Effector memory CD4-positive, alpha-beta T cell (primary cell): ENCODE measurements around the gene PROK1.
A peak's percentile ranks its signal among the peaks of the same experiment; 100 is the strongest.

Experiments used
- DNase-seq, 3 donors: peaks; one replicate each; pipeline ENCODE4 v3.0.0-alpha.2; 2020
- H3K27ac ChIP-seq: 2 replicates; pipeline ENCODE4 v1.7.0; 2013; ENCODE audit warnings: mild to moderate bottlenecking, low read length, moderate library complexity; ENCODE audit not compliant: insufficient read depth, poor library complexity, severe bottlenecking
- H3K27me3 ChIP-seq: replicated peaks from 2 replicates; pipeline ENCODE4 v1.7.0; 2013; ENCODE audit warnings: mild to moderate bottlenecking, low read length; ENCODE audit not compliant: insufficient read depth, control insufficient read depth, poor library complexity, severe bottlenecking
- H3K36me3 ChIP-seq: 2 replicates; pipeline ENCODE4 v1.7.0; 2013; ENCODE audit warnings: mild to moderate bottlenecking, low read length, moderate library complexity; ENCODE audit not compliant: control insufficient read depth, insufficient read depth
- H3K4me1 ChIP-seq: 2 replicates; pipeline ENCODE4 v1.7.0; 2013; ENCODE audit warnings: low read length, mild to moderate bottlenecking; ENCODE audit not compliant: control insufficient read depth, insufficient read depth, poor library complexity, severe bottlenecking
- H3K4me3 ChIP-seq: 2 replicates; pipeline ENCODE4 v1.7.0; 2013; ENCODE audit warnings: low read length, low read depth, mild to moderate bottlenecking; ENCODE audit not compliant: insufficient read depth, poor library complexity, severe bottlenecking
- H3K9me3 ChIP-seq: 2 replicates; pipeline ENCODE4 v1.7.0; 2013; ENCODE audit warnings: mild to moderate bottlenecking, low read length, moderate library complexity; ENCODE audit not compliant: control insufficient read depth

The PROK1 gene

GRCh38 chr1:110494036-110494435, 43.1 kb downstream of the PROK1 start:
- H3K36me3 ChIP-seq: no peaks in the 10 kb centered on the region
- no peaks in the 10 kb centered on the region for H3K9me3 ChIP-seq
- DNase-seq: no peak
- H3K27me3 ChIP-seq: no peaks in the 10 kb centered on the region
- no peak overlapping the region for H3K27ac ChIP-seq
- H3K4me1 ChIP-seq: no peaks in the 10 kb centered on the region
- no peak overlapping the region for H3K4me3 ChIP-seq

- no peak for DNase-seq
- Histone ChIP-seq H3K27ac (no peak overlapping the region), H3K9me3 (no peaks in the 10 kb centered on the region), H3K4me1 (no peaks in the 10 kb centered on the region), H3K4me3 (no peak overlapping the region), H3K27me3 (no peaks in the 10 kb centered on the region), H3K36me3 (no peaks in the 10 kb centered on the region)
Measured at GRCh38 chr1:110494522-110495406, 43.8 kb downstream of the PROK1 start.

- Histone ChIP-seq H3K27ac (no peak overlapping the region), H3K4me1 (no peaks in the 10 kb centered on the region), H3K36me3 (no peaks in the 10 kb centered on the region), H3K27me3 (no peaks in the 10 kb centered on the region), H3K4me3 (no peak overlapping the region), H3K9me3 (no peaks in the 10 kb centered on the region)
- peak; percentile 39 to 62 (median 47) for DNase-seq
Measured at GRCh38 chr1:110495926-110496600, 45.1 kb downstream of the PROK1 start.

GRCh38 chr1:110498270-110498669, 47.3 kb downstream of the PROK1 start:
- H3K27ac ChIP-seq: no peak overlapping the region
- no peaks in the 10 kb centered on the region for H3K36me3 ChIP-seq
- DNase-seq: no peak
- no peaks in the 10 kb centered on the region for H3K27me3 ChIP-seq
- H3K4me3 ChIP-seq: no peak overlapping the region
- no peaks in the 10 kb centered on the region for H3K9me3 ChIP-seq
- H3K4me1 ChIP-seq: no peaks in the 10 kb centered on the region

- Histone ChIP-seq H3K27ac (no peak overlapping the region), H3K4me1 (no peaks in the 10 kb centered on the region), H3K36me3 (no peaks in the 10 kb centered on the region), H3K9me3 (no peaks in the 10 kb centered on the region), H3K4me3 (no peak overlapping the region), H3K27me3 (no peaks in the 10 kb centered on the region)
- no peak for DNase-seq
Measured at GRCh38 chr1:110501488-110502132, 50.7 kb downstream of the PROK1 start.

- Histone ChIP-seq H3K27me3 (no peaks in the 10 kb centered on the region), H3K4me3 (no peak overlapping the region), H3K36me3 (no peaks in the 10 kb centered on the region), H3K27ac (no peak overlapping the region), H3K9me3 (no peaks in the 10 kb centered on the region), H3K4me1 (no peaks in the 10 kb centered on the region)
- no peak for DNase-seq
Measured at GRCh38 chr1:110502402-110503151, 51.6 kb downstream of the PROK1 start.

GRCh38 chr1:110503471-110503870, 52.5 kb downstream of the PROK1 start:
- no peaks in the 10 kb centered on the region for H3K36me3 ChIP-seq
- no peak overlapping the region for H3K27ac ChIP-seq
- no peaks in the 10 kb centered on the region for H3K4me1 ChIP-seq
- no peaks in the 10 kb centered on the region for H3K9me3 ChIP-seq
- DNase-seq: no peak
- no peak overlapping the region for H3K4me3 ChIP-seq
- H3K27me3 ChIP-seq: no peaks in the 10 kb centered on the region

GRCh38 chr1:110504226-110504625, 53.3 kb downstream of the PROK1 start:
- no peak for DNase-seq
- Histone ChIP-seq H3K27ac (no peak overlapping the region), H3K9me3 (no peaks in the 10 kb centered on the region), H3K27me3 (no peaks in the 10 kb centered on the region), H3K36me3 (no peaks in the 10 kb centered on the region), H3K4me1 (no peaks in the 10 kb centered on the region), H3K4me3 (no peak overlapping the region)

GRCh38 chr1:110505596-110505995, 54.6 kb downstream of the PROK1 start:
- no peak for DNase-seq
- no peaks in the 10 kb centered on the region for H3K36me3 ChIP-seq
- H3K9me3 ChIP-seq: no peaks in the 10 kb centered on the region
- no peak overlapping the region for H3K4me3 ChIP-seq
- no peak overlapping the region for H3K27ac ChIP-seq
- H3K4me1 ChIP-seq: no peaks in the 10 kb centered on the region
- H3K27me3 ChIP-seq: no peaks in the 10 kb centered on the region
